GM19455 (cell line): ENCODE results near the gene HSF5.
"Not testable (repeated sequence)": the region's sequence is repeated elsewhere in the genome, so short reads cannot be mapped to it uniquely, and the experiment has no call there.

ENCODE experiments used
- ATAC-seq: cut with Tn5 transposase; IDR thresholded peaks from one replicate; pipeline ENCODE4 v1.9.1; 2021; ENCODE audit not compliant: unreplicated experiment

Gene HSF5

GRCh38 chr17:58414596-58414997 lies 73.6 kb downstream of the HSF5 start:
- ATAC-seq = no peak

GRCh38 chr17:58413684-58414083 lies 74.5 kb downstream of the HSF5 start:
- no peak for ATAC-seq

- ATAC-seq = no peak
Measured at GRCh38 chr17:58412961-58413586, 75.1 kb downstream of the HSF5 start.

GRCh38 chr17:58412064-58412703 lies 76.0 kb downstream of the HSF5 start:
- no peak for ATAC-seq

GRCh38 chr17:58411408-58411894 lies 76.8 kb downstream of the HSF5 start:
- no peak for ATAC-seq

- ATAC-seq = no peak
Measured at GRCh38 chr17:58410714-58411407, 77.3 kb downstream of the HSF5 start.

GRCh38 chr17:58409432-58409831 lies 78.8 kb downstream of the HSF5 start:
- ATAC-seq = no peak

GRCh38 chr17:58403311-58403710 lies 84.9 kb downstream of the HSF5 start:
- ATAC-seq = no peak

GRCh38 chr17:58402679-58403078 lies 85.5 kb downstream of the HSF5 start:
- ATAC-seq = no peak

GRCh38 chr17:58402047-58402446 lies 86.2 kb downstream of the HSF5 start:
- ATAC-seq = no peak

GRCh38 chr17:58401287-58401686 lies 86.9 kb downstream of the HSF5 start:
- ATAC-seq = no peak

- ATAC-seq = no peak
Measured at GRCh38 chr17:58400826-58401225, 87.4 kb downstream of the HSF5 start.

- no peak for ATAC-seq
Measured at GRCh38 chr17:58399974-58400373, 88.2 kb downstream of the HSF5 start.

GRCh38 chr17:58398574-58399266 lies 89.5 kb downstream of the HSF5 start:
- no peak for ATAC-seq

- ATAC-seq = not testable (repeated sequence)
Measured at GRCh38 chr17:58397421-58397820, 90.8 kb downstream of the HSF5 start.

GRCh38 chr17:58396173-58396572 lies 92.0 kb downstream of the HSF5 start:
- no peak for ATAC-seq

GRCh38 chr17:58394534-58395223 lies 93.5 kb downstream of the HSF5 start:
- ATAC-seq = no peak

GRCh38 chr17:58391302-58391984 lies 96.8 kb downstream of the HSF5 start:
- no peak for ATAC-seq

GRCh38 chr17:58390884-58391283 lies 97.3 kb downstream of the HSF5 start:
- ATAC-seq = no peak
